DMS 273 (cell line): ENCODE results near the gene SHISA9.

Source experiments
- DNase-seq: peaks from one replicate; lab custom pipeline; 2025; ENCODE audit not compliant: unreplicated experiment; lab: John Stamatoyannopoulos, UW

SHISA9 gene

GRCh38 chr16:13063457-13063856 is 162.1 kb downstream of the SHISA9 start:
- no peak for DNase-seq

GRCh38 chr16:13064821-13065220 is 163.4 kb downstream of the SHISA9 start:
- no peak for DNase-seq

- no peak for DNase-seq
Observed at GRCh38 chr16:13067648-13068047, 166.2 kb downstream of the SHISA9 start.

- DNase-seq = no peak
Observed at GRCh38 chr16:13068912-13069583, 167.7 kb downstream of the SHISA9 start.

GRCh38 chr16:13070268-13070667 is 168.9 kb downstream of the SHISA9 start:
- peak; percentile 84 for DNase-seq

GRCh38 chr16:13076878-13077277 is 175.5 kb downstream of the SHISA9 start:
- no peak for DNase-seq

GRCh38 chr16:13077816-13078215 is 176.4 kb downstream of the SHISA9 start:
- peak; percentile 32 for DNase-seq

- no peak for DNase-seq
Observed at GRCh38 chr16:13080531-13080930, 179.1 kb downstream of the SHISA9 start.

GRCh38 chr16:13081825-13082331 is 180.5 kb downstream of the SHISA9 start:
- DNase-seq = no peak

- DNase-seq = no peak
Observed at GRCh38 chr16:13083681-13084080, 182.3 kb downstream of the SHISA9 start.

GRCh38 chr16:13084331-13084730 is 182.9 kb downstream of the SHISA9 start:
- DNase-seq = no peak

GRCh38 chr16:13093661-13094060 is 192.3 kb downstream of the SHISA9 start:
- no peak for DNase-seq

GRCh38 chr16:13095061-13095460 is 193.7 kb downstream of the SHISA9 start:
- DNase-seq = no peak

- DNase-seq = no peak
Observed at GRCh38 chr16:13098536-13098935, 197.1 kb downstream of the SHISA9 start.

GRCh38 chr16:13099822-13100221 is 198.4 kb downstream of the SHISA9 start:
- DNase-seq = no peak

- DNase-seq = no peak
Observed at GRCh38 chr16:13100970-13101369, 199.6 kb downstream of the SHISA9 start.

GRCh38 chr16:13101828-13102227 is 200.4 kb downstream of the SHISA9 start:
- no peak for DNase-seq

GRCh38 chr16:13102401-13102800 is 201.0 kb downstream of the SHISA9 start:
- DNase-seq = no peak

- DNase-seq = no peak
Observed at GRCh38 chr16:13103831-13104530, 202.6 kb downstream of the SHISA9 start.

- no peak for DNase-seq
Observed at GRCh38 chr16:13104772-13105171, 203.4 kb downstream of the SHISA9 start.

GRCh38 chr16:13105427-13105826 is 204.0 kb downstream of the SHISA9 start:
- no peak for DNase-seq

- DNase-seq = no peak
Observed at GRCh38 chr16:13106464-13106863, 205.1 kb downstream of the SHISA9 start.
